ENCODE measurements around the gene RTN4R.
"Not testable (repeated sequence)": the region's sequence is repeated elsewhere in the genome, so short reads cannot be mapped to it uniquely, and the experiment has no call there.

Gene RTN4R

DNA sequence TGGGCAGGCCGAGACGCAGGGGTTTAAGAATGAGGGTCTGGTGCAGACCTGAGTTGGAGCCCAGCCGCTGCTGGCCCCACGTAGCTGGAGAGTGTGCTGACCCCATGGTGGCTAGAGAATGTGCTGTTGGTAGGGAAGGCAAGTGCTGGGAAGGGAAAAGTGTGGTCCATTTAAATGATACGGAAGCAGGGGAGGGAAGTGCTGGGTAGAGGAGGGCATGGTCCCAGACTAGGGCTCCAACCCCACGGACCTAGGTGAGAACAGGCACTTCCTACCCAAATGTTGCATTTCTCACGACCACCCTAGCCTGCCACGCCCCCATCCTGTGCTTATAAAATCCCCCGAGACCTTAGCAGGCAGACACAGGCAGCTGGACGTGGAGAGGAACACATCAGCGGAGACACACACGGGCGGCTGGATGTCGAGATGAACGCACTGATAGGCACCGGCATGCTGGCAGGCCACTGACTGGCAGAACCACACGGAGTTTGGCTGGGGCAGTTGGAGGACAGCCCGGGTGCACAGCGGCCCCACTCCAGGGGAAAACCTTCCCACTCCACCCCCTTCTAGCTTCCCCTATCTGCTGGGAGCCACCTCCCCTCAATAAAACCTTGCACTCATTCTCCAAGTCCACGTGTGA, 18.8 kb upstream of the RTN4R start:
- DNase-seq, result not testable (repeated sequence)

DNA sequence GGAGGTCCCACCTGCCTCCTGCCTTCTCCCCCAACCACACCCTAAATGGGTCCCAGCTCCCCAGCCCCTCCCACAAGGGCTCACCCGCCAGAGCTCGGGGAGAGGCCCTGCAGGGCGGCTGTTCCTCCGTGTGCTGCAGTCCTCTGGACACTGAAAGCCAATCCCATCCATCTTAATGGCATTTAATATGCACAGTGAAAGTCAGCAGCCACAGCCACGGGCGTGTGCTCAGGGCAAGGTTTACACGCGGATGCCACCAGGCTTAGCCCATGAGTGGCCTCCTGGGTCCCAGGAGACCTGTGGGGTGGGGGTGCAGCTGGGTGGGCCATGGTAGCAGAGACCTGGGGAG, 18.2 kb upstream of the RTN4R start:
- not testable (repeated sequence) for DNase-seq

DNA sequence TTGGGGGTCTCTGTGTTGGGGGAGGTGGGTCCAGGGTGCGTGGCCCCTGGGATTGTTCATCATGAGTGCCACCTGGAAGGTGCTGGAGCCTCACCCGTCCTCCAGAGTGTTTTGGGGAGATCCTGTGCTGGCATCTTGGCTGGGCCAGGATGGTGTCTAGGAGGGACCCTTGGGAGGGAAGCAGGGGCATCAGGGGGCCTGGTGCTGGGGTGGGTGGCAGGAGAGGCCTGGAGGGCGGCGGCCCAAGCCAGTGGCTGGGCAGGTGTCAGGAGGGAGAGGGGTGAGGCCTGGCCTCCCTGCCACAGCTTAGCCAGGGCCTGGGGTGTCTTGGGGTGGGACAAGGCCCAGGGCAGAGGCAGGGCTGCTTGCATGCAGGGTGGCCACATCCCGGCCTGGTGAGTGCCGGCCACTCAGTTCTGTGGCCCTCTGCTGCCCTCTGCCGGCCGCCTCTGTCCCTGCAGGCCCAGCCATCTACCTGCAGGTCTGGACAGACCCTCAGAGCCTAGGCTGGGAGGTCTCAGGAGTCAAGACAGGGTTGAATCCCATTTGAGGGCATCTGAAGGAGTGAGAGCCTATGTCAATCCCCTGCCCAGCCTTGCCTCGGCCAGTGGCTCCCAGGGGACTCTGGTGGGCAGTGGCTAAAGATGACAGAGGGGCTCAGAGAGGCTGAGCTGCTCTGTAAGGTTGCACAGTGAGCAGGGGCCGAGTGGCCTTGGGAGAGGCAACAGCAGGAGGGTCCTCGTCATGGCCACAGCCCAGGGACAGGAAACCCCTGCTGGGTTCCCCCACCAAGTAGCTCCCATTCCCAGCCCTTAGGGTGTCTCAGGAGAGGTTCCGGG, 17.6 kb upstream of the RTN4R start:
- peak; percentile 53 for DNase-seq

GRCh38 chr22:20284471-20285086, 16.5 kb upstream of the RTN4R start:
- DNase-seq, result no peak

GRCh38 chr22:20283674-20284066, 15.6 kb upstream of the RTN4R start:
- no peak for DNase-seq

DNA sequence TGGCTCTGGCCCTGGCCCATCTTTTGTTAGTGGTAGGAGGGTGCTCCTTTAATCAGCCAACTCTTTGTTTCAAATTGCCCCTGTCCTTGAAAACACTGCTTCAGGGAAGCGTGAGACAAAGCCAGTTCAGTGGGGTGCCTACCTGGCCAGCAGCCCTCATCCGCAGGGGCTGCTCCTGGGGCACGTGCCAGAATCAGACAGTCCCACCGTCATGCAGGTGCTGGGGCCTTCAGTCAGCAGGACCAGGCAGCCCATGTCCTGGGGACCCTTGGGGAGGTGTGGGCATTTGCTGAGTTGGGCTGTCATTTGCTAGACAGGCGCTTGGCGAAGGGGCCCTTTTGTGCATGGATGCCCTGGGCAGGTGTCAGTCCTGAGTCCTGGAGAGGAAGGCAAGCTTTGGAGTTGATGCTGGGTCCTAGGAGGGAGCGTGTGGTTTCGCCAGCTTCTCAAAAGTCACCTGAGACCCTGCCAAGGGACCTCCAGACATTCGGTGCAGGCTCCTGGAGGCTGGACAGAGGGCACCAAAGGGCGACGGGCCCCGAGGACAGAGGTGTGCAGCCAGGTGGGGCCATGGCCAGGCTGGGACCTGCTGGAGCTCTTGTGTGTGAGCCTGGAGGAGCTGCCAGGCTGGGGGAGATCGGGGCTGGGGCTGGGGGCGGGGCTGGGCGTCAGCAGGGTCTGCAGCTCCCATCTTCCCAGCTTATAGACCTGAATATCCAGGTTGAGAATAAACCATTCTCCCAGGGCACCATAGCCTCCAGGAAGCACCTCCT, 15.0 kb upstream of the RTN4R start:
- no peak for DNase-seq

GRCh38 chr22:20281891-20282290, 13.8 kb upstream of the RTN4R start:
- no peak for DNase-seq

GRCh38 chr22:20281473-20281872, 13.4 kb upstream of the RTN4R start:
- DNase-seq, result not testable (repeated sequence)

- DNase-seq, result no peak
These were observed 12.7 kb upstream of the RTN4R start for GRCh38 chr22:20280866-20281265.

- not testable (repeated sequence) for DNase-seq
These were observed 12.0 kb upstream of the RTN4R start for GRCh38 chr22:20280163-20280562.

GRCh38 chr22:20279662-20280134, 11.6 kb upstream of the RTN4R start:
- no peak for DNase-seq

- DNase-seq, result not testable (repeated sequence)
These were observed 10.8 kb upstream of the RTN4R start for GRCh38 chr22:20278726-20279490.

DNA sequence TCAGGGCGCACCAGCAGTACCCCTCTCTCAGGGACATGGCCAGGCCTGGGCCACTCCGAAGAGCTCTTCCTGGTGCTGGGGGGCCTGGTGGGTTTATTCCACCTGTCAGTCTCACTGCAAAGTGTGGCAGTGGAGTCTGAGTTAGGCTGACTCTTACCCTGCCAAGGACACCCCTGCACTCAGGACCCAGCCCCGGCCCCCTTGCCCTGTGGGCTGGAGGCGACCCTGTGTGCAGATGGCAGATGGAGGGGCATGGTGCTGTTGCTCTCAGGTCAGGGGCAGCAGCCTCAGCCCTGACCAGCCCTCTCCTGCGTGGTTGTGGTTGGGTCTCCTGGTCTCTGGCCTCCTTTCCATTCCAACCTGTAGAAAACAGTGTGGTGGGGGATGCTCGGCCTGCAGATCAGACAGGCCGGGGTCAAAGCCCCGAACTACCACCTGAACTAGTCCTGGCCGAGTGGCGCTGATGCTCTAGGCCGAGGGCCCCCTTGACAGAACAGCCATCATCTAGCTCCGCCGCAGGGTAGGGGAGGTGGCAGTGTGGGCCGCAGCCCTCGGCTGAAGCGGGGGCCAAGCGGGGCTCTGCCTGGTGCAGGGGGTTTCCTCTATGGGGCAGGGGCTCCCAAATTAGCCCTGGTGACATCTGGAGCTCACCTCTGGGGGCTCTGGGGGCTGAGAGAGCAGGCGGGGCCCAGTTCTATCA, 10.0 kb upstream of the RTN4R start:
- DNase-seq, result not testable (repeated sequence)

DNA sequence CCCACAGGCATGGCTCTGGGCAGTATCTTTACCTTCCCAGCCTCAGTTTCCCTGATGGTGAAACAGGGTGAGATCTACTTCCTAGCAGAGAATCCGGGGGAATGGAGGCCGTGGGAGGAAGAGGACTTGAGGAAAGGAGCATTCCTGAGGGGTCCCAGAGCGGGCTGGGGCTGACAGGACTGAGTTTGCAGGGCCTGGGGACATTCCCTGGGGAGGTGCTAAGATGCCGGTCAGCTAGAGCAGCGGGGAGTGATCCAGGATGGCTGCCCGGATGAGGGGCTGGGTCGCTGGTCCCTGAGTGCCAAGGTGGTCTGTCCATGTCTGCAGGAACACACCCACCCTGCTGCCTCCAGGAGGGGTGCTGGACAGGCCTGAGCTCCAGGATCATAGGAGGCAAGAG, 8.3 kb upstream of the RTN4R start:
- DNase-seq, result no peak

DNA sequence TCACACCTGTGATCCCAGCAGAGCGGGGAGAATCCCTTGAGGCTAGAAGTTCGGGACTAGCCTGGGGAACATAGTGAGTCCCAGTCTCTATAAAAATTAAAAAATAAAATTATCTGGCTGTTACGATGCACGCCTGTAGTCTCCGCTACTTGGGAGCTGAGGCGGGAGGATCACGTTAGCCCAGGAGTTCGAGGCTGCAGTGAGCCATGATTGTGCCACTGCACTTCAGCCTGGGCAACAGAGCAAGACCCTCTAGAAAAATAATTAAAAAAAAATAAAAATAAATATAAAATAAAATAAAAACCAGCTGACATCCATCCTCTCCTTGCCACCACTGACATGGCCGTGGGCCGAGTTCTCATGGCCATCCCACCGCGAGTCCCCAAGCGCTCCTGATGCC, 7.7 kb upstream of the RTN4R start:
- no peak for DNase-seq

- not testable (repeated sequence) for DNase-seq
These were observed 7.2 kb upstream of the RTN4R start for GRCh38 chr22:20275325-20275724.

DNA sequence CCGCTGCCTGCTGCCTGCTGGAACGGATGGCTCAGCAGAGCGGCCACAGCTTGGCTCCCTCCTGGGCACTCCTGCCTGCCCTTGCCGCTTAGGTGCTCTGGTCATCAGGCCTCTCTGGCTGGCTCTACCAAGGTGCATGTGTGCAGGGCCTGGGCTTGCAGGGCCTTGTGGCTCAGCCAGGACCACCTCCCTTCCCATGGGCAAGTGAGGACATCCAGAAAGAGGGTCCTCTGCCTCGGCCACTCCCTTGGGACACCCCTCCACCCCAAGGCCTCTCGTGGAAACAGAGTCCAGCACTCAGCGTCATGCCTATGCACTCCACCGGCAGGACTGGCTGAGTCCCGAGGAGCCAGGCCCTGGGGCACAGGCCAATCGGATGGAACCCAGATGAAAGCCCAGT, 6.3 kb upstream of the RTN4R start:
- not testable (repeated sequence) for DNase-seq

DNA sequence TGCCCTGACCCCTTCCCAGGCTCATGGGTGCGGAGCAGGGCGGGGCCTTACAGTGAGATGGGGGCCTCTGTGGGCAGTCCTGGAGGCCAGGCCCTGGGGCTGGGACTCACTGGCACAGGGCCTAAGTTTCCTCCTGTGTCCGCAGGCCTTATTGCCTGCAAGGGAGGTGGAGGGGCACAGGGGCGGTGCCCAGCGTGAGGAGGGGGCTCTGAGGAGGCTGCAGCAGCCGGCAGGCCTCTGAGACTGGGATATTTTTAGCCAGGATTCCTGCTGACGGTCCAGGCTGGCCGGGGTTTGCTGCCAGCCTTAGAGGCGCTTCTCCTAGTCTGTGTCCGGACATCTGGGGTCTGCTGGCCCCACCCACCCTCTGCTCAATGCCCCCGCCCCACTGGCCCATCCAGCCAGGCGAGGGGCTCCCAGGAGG, 5.7 kb upstream of the RTN4R start:
- DNase-seq, result no peak

DNA sequence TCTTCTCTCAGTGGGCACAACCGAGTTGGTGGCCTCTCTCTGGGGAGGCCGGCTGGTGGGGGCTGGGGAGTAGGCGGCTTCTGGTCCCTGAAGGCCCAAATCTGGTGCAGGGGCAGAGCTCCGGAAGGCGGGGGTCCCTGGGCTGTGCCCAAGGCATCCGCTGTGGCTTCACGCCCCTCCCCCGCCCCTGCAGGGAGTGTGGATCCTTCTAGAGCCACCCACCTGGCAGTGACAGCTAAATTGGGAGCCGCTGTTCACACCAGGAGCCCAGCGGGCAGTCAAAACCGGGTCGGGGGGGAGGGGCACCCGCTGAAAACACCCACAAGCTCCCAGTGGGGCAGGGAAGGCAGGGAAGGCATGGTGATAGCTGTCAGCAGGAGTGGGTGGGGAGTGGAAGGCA, 4.6 kb upstream of the RTN4R start:
- no peak for DNase-seq

DNA sequence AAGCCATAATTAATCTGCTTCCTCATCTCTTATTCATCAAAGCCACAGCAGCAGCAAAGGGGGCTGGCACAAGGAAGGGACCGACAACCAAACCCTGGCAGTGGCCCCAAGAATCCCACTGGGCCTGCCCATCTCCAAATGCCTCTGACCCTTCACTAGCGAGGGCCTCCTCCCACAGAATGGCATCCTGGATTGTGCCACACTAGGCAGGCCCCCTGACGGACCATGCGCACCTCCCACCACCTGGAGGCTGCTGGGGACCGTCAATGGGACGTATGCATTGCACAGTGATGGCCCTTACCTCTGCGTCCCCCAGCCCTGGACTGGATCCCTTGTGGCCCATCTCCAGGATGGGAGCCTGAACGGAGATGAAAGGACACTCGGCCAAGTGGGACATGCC, 4.1 kb upstream of the RTN4R start:
- DNase-seq, result no peak

GRCh38 chr22:20271114-20271994, 3.2 kb upstream of the RTN4R start:
- DNase-seq, result no peak
